Fibroblast of mammary gland (primary cell): ENCODE measurements around the gene BCAS3.

Experiments
- DNase-seq: peaks from one replicate; pipeline ENCODE4 v3.0.0-alpha.2; 2010; ENCODE audit warnings: low read depth
- H3K4me3 ChIP-seq: 2 replicates; pipeline ENCODE4 v1.5.1; 2011; ENCODE audit warnings: low read depth, mild to moderate bottlenecking, low read length, moderate library complexity; ENCODE audit not compliant: control insufficient read depth
- TF ChIP-seq, protein P1 (sequence below): conservative IDR thresholded peaks from 2 replicates; pipeline ENCODE4 v1.5.1; 2011; ENCODE audit warnings: low read depth, low read length, inconsistent platforms; ENCODE audit not compliant: control insufficient read depth, insufficient read depth

Gene BCAS3

DNA sequence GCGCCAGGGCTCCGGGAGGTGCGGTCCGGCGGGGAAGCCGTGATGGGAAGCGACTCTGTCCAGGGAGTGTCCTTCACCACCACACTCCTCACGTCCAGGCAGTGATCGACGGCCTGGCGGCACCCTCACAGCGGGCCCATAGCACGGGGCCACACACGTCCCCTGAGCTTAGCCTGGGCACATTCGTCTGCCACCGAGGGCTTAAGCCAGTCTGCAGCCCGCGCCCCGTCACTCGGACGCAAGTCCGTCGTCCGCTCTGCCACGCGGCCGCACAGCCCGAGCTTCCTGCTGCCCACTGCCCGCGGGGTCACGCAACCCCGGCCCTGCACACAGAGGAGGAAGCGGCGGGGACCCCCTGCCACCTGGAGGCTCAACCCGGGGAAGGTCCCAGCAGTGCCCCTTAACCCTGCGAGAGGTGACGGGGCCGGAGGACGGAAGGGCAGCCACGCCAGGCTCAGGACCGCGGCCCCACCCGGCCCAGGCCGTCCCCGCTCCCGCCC is 719.0 kb downstream of the BCAS3 start:
- peak overlapping the region; percentile 30 for H3K4me3 ChIP-seq
- DNase-seq = no peak
- TF ChIP-seq, protein P1, sequence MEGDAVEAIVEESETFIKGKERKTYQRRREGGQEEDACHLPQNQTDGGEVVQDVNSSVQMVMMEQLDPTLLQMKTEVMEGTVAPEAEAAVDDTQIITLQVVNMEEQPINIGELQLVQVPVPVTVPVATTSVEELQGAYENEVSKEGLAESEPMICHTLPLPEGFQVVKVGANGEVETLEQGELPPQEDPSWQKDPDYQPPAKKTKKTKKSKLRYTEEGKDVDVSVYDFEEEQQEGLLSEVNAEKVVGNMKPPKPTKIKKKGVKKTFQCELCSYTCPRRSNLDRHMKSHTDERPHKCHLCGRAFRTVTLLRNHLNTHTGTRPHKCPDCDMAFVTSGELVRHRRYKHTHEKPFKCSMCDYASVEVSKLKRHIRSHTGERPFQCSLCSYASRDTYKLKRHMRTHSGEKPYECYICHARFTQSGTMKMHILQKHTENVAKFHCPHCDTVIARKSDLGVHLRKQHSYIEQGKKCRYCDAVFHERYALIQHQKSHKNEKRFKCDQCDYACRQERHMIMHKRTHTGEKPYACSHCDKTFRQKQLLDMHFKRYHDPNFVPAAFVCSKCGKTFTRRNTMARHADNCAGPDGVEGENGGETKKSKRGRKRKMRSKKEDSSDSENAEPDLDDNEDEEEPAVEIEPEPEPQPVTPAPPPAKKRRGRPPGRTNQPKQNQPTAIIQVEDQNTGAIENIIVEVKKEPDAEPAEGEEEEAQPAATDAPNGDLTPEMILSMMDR = no peak

- H3K4me3 ChIP-seq = peak overlapping the region; percentile 77
Measured at GRCh38 chr17:61397086-61397842, 719.6 kb downstream of the BCAS3 start.

DNA sequence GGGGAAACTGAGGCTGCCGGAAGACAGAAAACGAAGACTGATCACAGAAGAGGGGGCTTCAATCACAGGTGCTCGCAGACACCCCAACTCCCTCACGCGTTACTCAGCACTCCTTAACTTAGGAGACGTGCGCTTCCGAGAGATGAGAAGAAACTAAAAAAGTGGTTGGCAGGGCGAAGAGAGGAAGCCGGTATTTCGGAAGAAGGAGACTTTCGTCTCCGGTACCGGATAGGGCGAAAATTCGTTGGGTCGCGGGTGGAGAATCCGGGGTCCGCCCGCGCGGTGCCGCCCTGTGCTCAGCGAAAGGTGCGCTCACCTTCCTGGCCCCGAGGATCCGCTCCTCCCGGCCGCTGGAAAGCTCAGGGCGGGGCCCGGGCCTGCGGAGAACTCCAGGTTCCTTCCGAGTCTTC is 721.1 kb downstream of the BCAS3 start:
- DNase-seq = no peak
- TF ChIP-seq, protein P1 = no peak
- H3K4me3 ChIP-seq = peak overlapping the region; percentile 77

More at GRCh38 chr17:61397086-61397842, 719.6 kb downstream of the BCAS3 start:
- DNase-seq = no peak
- TF ChIP-seq, protein P1 = peak; percentile 17

DNA sequence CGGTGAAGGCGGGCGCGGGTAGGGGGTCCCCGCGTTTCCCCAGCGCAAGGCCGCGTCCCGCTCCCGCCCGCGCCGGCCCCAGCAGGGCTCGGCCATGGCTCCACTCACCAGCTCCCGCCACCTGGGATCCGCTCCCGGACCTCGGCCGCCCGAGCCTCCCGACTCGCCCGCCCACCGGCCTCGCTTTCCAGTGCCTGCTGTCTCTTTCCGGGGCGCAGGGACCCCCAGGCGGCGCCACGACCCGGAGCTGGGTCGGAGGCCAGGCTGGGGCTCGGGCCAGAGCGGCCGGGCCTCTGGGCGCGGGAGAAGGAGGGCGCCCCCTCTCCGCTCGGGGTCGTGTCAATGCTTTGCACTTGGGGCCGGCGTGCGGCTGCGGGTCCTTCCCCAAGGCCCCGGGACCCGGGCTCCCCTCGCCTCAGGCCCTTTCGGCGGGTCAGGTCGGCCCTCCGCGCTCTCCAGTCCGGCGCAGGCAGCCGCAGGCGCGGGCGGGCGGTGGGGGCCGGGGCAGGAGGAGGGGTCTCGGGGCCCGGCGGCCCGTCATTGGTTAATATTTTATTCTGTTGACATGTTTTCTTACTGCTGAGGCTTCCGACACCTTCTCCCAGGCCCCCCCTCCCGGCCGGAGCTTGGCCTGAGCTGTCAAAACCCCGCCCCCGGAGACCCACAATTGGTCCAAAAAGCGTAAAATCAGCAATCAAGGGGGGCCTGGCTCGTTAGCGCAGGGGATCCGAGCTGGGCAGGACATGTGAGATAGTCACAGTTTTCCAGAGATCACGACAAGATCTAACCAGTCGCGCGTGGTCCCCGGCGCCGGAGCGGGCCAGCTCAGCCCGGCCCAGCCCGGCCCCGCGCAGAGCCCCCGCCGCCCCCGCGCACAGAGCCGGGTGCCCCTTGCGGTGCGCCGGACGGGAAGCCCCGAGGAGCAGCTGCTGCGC is 721.7 kb downstream of the BCAS3 start, which contains the start of gene TBX2:
TSS of gene TBX2 (plus strand) at position 713 of the 935 bp plus-strand sequence. CDS start 334 bp downstream, outside the sequence.
- DNase-seq = peak; percentile 95
- H3K4me3 ChIP-seq = peak within 1 kb of the TSS; percentile 86
- TF ChIP-seq, protein P1 = no peak

- H3K4me3 ChIP-seq = peak overlapping the region; percentile 86
- no peak for DNase-seq
- TF ChIP-seq, protein P1 = no peak
Measured at GRCh38 chr17:61400066-61400716, 722.5 kb downstream of the BCAS3 start.
